Stimulated activated naive CD4-positive, alpha-beta T cell (primary cell): ENCODE results near the gene GLT8D1.
A peak's percentile ranks its signal among the peaks of the same experiment; 100 is the strongest.
"Not testable (repeated sequence)": the region's sequence is repeated elsewhere in the genome, so short reads cannot be mapped to it uniquely, and the experiment has no call there.

Source experiments
- DNase-seq, 6 experiments: peaks; one replicate each; lab custom pipeline; 2025; lab: John Stamatoyannopoulos, UW

GLT8D1 gene

DNA sequence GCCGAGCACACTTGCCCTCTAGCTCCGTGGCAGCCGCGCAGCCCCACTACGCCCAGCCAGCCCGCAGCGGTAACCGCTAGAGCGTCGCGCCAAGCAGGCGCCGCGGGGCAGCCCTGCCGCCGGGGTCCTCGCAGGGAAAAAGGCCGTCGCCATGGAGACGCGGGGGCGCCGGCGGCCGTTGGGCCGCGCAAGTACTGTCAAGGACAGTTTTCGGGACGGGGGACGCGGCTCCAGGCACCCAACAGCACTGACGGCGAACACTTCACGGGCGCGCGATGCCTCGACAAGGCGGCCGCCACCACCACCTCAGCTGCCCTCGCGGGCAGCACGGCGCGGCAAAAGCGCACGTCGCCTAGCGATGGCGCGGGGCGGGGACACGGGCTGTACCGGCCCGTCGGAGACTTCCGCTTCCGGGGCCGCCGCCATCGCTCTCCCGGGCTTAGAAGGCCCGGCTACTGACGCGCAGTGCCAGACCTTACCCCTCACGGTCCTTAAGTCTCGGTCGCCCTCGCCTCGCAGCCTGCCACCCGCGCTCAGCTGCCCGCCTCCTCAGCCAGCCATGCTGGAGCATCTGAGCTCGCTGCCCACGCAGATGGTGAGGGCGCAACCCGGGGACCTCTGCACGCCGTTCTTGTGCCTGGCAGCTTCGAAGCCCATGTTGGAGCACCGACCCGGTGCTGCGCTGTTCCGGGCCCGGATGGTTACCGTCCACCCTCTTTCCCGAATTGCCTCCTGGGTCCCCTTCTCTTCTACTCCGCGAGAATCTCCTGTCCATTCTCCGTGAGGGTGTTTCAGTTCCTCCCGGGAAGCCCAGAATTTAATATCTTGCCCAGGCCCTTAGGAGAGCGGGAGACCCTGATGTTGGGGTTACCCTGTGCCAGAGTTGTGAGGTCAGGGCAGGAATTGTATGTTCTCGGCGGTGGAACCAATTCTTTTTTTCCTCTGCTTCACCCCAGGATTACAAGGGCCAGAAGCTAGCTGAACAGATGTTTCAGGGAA lies at the start of gene GLT8D1, which contains the start of gene SPCS1:
GLT8D1 (minus strand) TSS at position 104 of the 999 bp plus-strand sequence. CDS start 5,331 bp downstream, outside the sequence.
SPCS1 (plus strand) TSS at position 419 of the 999 bp plus-strand sequence; CDS start at position 560, 141 bp downstream.
- peak; percentile 76 to 98 (median 90) for DNase-seq

GRCh38 chr3:52754373-52754772 lies 48.8 kb upstream of the GLT8D1 start:
- no peak for DNase-seq

- DNase-seq, result no peak
Observed at GRCh38 chr3:52752045-52752660, 46.6 kb upstream of the GLT8D1 start.

DNA sequence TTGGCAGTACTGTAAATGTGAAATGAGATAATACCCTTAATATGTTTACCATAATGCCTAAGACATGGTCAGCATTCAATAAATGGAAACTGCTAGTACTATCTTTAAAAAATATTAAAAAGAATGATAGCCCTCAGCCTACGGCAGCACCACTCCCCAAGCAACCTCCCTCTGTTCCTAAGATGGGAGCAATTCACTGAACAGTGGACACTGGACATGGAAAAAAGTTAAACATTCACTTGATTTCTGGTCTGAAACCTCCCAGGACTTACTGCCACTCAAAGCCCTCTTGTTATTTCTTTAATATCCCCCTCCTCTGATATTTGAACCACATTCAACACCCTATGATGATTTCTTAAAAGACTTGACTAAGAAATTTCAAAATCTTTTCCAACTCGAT lies 38.1 kb upstream of the GLT8D1 start:
- no peak for DNase-seq

DNA sequence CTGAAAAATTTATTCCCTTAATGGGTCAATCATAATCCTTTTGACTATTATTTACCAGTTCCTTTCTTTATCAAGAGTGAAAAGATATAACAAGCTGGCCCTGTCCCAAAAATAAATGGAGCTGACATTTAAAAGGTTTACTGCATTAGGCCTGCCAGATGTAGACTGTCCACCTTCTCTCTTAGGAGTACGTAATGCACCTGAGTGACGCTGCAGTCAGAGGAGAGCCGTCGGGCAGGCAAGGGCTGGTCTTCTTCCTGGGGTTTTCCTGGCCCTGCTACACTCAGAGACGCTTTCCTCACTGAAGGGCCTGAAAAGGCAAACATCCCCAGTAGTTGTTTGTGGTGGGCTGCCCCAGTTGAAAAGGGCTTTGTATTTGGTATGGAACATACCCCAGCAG lies 37.6 kb upstream of the GLT8D1 start:
- no peak for DNase-seq

DNA sequence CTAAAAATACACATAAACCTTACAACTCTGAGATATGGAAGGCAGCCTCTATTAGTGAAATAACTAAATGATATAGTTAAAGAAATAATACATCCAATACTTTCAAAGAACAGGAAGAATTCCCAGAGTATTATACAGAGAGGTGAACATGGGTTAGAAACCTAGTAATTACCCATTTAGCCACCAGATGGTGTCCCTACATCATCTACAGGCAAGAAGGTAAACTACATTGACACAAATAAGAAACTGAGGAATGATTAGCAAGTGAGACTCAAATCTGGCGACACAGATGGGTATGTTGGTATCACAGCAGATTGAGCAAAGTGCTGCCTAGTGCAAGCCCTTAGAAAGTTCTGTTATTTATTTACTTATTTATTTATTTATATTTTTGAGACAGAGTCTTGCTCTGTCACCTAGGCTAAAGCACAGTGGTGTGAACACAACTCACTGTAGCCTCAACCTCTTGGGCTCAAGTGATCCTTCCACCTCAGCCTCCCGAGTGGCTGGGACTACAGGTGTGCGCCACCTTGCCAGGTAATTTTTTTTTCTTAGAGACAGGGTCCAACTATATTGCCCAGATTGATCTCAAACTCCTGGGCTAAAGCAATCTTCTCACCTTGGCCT lies 36.9 kb upstream of the GLT8D1 start:
- DNase-seq, result peak in 2 of 6 experiments; percentile 21 to 36

DNA sequence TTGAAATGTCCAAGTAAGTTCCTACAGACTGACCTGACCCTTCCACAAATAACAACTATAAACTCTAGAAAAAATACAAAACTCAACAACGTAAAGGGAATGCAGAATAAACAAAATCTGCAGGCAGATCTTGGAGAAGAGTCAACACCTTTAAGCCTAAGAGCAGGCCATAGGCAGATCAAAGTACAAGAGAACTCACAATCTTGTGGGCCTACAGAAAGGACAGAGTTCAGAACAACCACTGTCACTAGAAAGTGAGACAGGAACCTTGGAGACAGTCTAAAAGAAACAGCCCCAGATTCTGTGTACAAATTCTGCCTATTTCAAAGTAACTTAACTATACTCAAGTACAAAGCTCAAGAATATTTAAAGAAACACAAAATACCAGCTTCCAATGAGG lies 34.1 kb upstream of the GLT8D1 start:
- DNase-seq, result no peak

DNA sequence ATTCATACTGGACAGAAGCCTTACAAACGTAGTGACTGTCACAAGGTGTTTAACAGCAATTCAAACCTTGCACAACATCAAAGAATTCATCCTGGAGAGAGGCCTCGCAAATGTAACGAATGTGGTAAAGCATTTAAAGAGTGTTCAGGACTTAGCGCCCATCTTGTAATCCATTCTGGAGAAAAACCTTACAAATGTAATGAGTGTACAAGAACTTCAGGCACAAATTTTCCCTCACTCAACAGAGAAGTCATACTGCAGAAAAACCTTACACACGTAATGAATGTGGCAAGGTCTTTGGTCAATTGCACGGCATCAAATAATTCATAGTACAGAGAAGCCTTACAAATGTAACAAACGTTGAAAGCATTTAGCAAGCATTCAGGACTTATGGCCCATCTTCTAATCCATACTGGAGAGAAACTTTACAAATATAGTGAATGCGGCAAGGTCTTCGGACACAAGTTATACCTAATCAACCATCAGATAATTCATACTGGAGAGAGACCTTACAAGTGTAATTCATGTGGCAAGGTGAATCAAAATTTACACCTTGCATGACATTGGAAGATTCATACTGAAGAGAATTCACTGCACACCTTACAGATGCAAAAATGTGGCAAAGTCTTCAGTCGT lies 27.8 kb upstream of the GLT8D1 start:
- DNase-seq, result no peak

GRCh38 chr3:52731590-52731989 lies 26.0 kb upstream of the GLT8D1 start:
- no peak for DNase-seq

- DNase-seq, result no peak
Observed at GRCh38 chr3:52730681-52731080, 25.1 kb upstream of the GLT8D1 start.

DNA sequence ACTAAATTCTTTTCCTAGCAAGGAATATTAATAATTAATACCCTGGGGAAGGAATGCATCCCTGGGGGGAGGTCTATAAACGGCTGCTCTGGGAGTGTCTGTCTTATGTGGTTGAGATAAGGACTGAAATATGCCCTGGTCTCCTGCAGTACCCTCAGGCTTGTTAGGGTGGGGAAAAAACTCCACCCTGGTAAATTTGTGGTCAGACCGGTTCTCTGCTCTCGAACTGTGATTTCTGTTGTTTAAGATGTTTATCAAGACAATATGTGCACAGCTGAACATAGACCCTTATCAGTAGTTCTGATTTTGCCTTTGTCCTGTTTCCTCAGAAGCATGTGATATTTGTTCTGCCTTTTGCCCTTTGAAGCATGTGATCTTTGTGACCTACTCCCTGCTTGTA lies 23.2 kb upstream of the GLT8D1 start:
- DNase-seq, result not testable (repeated sequence)

- no peak for DNase-seq
Observed at GRCh38 chr3:52724511-52724910, 18.9 kb upstream of the GLT8D1 start.

GRCh38 chr3:52723935-52724334 lies 18.3 kb upstream of the GLT8D1 start:
- no peak for DNase-seq

- DNase-seq, result no peak
Observed at GRCh38 chr3:52722491-52722890, 16.9 kb upstream of the GLT8D1 start.

DNA sequence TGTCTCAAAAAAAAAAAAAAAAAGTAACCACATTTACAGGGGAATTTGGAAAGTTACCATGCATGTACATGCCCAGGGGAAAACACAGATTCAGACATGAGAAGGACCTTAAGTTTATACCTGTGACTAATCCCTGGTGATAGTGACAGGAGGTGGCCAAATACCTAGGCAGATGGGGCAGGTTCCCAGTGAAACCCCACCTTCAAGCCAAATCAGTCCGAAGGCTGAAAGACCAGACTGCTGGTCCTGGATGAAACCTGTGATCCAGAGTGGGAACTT lies 16.1 kb upstream of the GLT8D1 start:
- no peak for DNase-seq

DNA sequence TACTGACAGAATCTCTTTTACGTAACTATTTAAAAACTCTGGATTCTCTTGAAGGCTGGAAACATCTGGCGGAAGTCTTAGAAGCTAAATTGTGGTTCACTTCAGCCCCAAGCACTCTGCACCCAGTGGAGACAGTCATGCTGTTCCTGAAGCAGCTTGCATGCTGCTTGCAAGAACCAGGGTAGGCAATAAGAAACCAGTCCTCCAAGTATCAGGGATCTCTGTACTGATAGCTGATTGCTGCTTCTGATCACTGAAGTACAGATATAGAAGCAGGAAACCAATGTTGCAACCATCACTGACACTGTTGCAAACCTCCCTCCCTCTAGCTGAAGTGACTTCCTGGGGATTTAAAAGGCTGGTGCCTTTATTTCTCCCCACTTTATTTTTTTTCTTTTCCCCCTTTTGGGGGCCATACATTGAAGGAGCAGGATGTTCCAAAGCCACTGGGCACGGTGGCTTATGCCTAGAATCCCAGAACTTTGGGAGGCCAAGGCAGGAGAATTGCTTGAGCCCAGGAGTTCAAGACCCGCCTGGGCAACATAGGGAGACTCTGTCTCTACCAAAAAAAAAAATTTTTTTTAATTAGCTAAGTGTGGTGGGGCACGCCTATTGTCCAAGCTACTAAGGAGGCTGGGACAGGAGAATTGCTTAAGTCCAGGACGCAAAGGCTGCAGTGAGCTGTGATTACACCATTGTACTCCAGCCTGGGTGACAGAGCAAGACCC lies 15.6 kb upstream of the GLT8D1 start:
- peak in 4 of 6 experiments; percentile 23 to 62 (median 49) for DNase-seq

GRCh38 chr3:52719618-52720017 lies 14.0 kb upstream of the GLT8D1 start:
- no peak for DNase-seq

DNA sequence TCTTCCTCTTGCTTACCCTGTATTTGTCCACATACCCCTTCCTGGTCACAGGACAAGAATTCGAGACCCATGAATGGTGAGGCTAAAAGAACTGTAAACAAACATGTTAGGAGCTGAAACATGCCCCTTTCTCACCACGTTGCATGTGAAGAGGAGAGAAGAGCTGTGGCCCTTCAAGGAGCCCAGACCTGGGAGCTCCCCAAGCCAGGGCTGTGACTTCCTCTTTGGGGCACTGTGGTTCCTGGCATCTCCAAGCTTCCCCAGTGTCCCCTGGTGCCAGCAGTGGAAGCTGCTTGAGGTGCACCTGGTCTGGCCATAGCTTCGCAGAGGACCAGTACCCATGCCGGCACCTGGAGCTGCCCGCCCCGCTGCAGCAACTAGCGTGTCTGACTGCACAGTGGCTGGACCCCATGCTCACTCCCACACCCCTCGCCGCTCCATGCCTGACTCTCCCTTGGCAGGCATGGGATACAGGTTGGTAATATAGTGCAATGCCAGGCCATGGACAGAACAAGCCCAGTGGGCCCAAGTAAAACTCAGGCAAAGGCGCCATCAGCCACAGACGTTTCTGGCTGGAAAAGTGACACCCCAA lies 10.2 kb upstream of the GLT8D1 start:
- DNase-seq, result no peak

GRCh38 chr3:52714335-52715302 lies 9.0 kb upstream of the GLT8D1 start:
- no peak for DNase-seq
